Measurements from ENCODE around the gene MRPL28. TPM values are rescaled to one million over a fixed set of nuclear protein-coding genes. Genes with fewer than 3 reads are reported as not detected.

MRPL28 gene
- total and polyA plus RNA-seq, 4 donors, result 31.9 to 98.9 (median 77.2) TPM

- no peak overlapping the region for H3K9ac ChIP-seq (ENCODE audit: insufficient read depth in 1 of 2, low read length in 2 of 2)
- no peak for ATAC-seq (ENCODE audit: insufficient read depth, low FRiP score)
- WGBS, 2 donors, result 81 to 84% methylated on average over 19 of the region's 19 CpGs
- H3K27ac ChIP-seq (ENCODE audit: low read depth in 1 of 2, low read length in 1 of 2), result no peak overlapping the region
- no peaks in the 10 kb centered on the region for H3K36me3 ChIP-seq (ENCODE audit: control insufficient read depth in 4 of 4, insufficient read depth in 4 of 4, low read length in 4 of 4)
- H3K27me3 ChIP-seq (ENCODE audit: control insufficient read depth in 3 of 3, insufficient read depth in 3 of 3, low read length in 2 of 3), result no peaks in the 10 kb centered on the region
- DNase-seq, result no peak
- H3K4me1 ChIP-seq (ENCODE audit: control insufficient read depth in 5 of 5, insufficient read depth in 5 of 5, low read length in 5 of 5), result no peaks in the 10 kb centered on the region
- H3K4me3 ChIP-seq, result no peak overlapping the region
- TF ChIP-seq CTCF (IDR thresholded peaks at IDR 0.05; ENCODE audit: control extremely low read depth, extremely low read depth), result no peak
- H3K9me3 ChIP-seq (ENCODE audit: control insufficient read depth in 4 of 4, insufficient read depth in 3 of 4, low read length in 3 of 4), result no peaks in the 10 kb centered on the region
These were observed 11.1 kb downstream of the MRPL28 start for GRCh38 chr16:359067-359763.

GRCh38 chr16:356741-357140, 13.6 kb downstream of the MRPL28 start:
- WGBS, 2 donors, result 76 to 88% methylated on average over 12 of the region's 12 CpGs
- peaks cover 0 to 7% (median 0%) of the 10 kb centered on the region in 5 donors for H3K4me1 ChIP-seq (ENCODE audit: control insufficient read depth in 5 of 5, insufficient read depth in 5 of 5, low read length in 5 of 5)

GRCh38 chr16:354971-355461, 15.3 kb downstream of the MRPL28 start:
- TF ChIP-seq CTCF (IDR thresholded peaks at IDR 0.05; ENCODE audit: control extremely low read depth, extremely low read depth), result no peak
- peaks cover 0 to 7% (median 0%) of the 10 kb centered on the region in 5 donors for H3K4me1 ChIP-seq (ENCODE audit: control insufficient read depth in 5 of 5, insufficient read depth in 5 of 5, low read length in 5 of 5)
- DNase-seq, result no peak
- H3K27ac ChIP-seq (ENCODE audit: low read depth in 1 of 2, low read length in 1 of 2), result no peak overlapping the region
- ATAC-seq (ENCODE audit: insufficient read depth, low FRiP score), result no peak
- H3K9ac ChIP-seq (ENCODE audit: insufficient read depth in 1 of 2, low read length in 2 of 2), result no peak overlapping the region
- H3K4me3 ChIP-seq, result no peak overlapping the region
- WGBS, 2 donors, result 57 to 76% methylated on average over 10 of the region's 10 CpGs
- no peaks in the 10 kb centered on the region for H3K9me3 ChIP-seq (ENCODE audit: control insufficient read depth in 4 of 4, insufficient read depth in 3 of 4, low read length in 3 of 4)
- H3K36me3 ChIP-seq (ENCODE audit: control insufficient read depth in 4 of 4, insufficient read depth in 4 of 4, low read length in 4 of 4), result peaks cover 0 to 7% (median 0%) of the 10 kb centered on the region in 4 donors
- H3K27me3 ChIP-seq (ENCODE audit: control insufficient read depth in 3 of 3, insufficient read depth in 3 of 3, low read length in 2 of 3), result no peaks in the 10 kb centered on the region

More at GRCh38 chr16:356741-357140, 13.6 kb downstream of the MRPL28 start:
- no peak overlapping the region for H3K27ac ChIP-seq (ENCODE audit: low read depth in 1 of 2, low read length in 1 of 2)
- H3K9me3 ChIP-seq (ENCODE audit: control insufficient read depth in 4 of 4, insufficient read depth in 3 of 4, low read length in 3 of 4), result no peaks in the 10 kb centered on the region
- DNase-seq (no peak), ATAC-seq (ENCODE audit: insufficient read depth, low FRiP score) (no peak)
- H3K36me3 ChIP-seq (ENCODE audit: control insufficient read depth in 4 of 4, insufficient read depth in 4 of 4, low read length in 4 of 4), result no peaks in the 10 kb centered on the region
- H3K27me3 ChIP-seq (ENCODE audit: control insufficient read depth in 3 of 3, insufficient read depth in 3 of 3, low read length in 2 of 3), result no peaks in the 10 kb centered on the region
- no peak overlapping the region for H3K4me3 ChIP-seq
- no peak overlapping the region for H3K9ac ChIP-seq (ENCODE audit: insufficient read depth in 1 of 2, low read length in 2 of 2)
- no peak for TF ChIP-seq CTCF (IDR thresholded peaks at IDR 0.05; ENCODE audit: control extremely low read depth, extremely low read depth)
